IPS DF 4.7 (cell line): Measurements from ENCODE around the gene ITGB4.
"Not testable (repeated sequence)": the region's sequence is repeated elsewhere in the genome, so short reads cannot be mapped to it uniquely, and the experiment has no call there.

Experiments
- DNase-seq: peaks from one replicate; pipeline ENCODE4 v3.0.0-alpha.2; 2013; ENCODE audit warnings: low spot score; ENCODE audit errors: extremely low read depth

The ITGB4 gene

GRCh38 chr17:75769536-75769935 is 48.3 kb downstream of the ITGB4 start:
- DNase-seq = no peak

- DNase-seq = no peak
Observed at GRCh38 chr17:75771334-75772281, 50.3 kb downstream of the ITGB4 start.

GRCh38 chr17:75773121-75773807 is 52.0 kb downstream of the ITGB4 start:
- no peak for DNase-seq

- DNase-seq = no peak
Observed at GRCh38 chr17:75773808-75774470, 52.7 kb downstream of the ITGB4 start.

GRCh38 chr17:75774471-75774990 is 53.3 kb downstream of the ITGB4 start:
- DNase-seq = no peak

- no peak for DNase-seq
Observed at GRCh38 chr17:75774991-75775668, 53.9 kb downstream of the ITGB4 start.

- DNase-seq = no peak
Observed at GRCh38 chr17:75776386-75777295, 55.4 kb downstream of the ITGB4 start.

- no peak for DNase-seq
Observed at GRCh38 chr17:75777296-75777922, 56.1 kb downstream of the ITGB4 start.

GRCh38 chr17:75778066-75778860 is 57.0 kb downstream of the ITGB4 start:
- not testable (repeated sequence) for DNase-seq

GRCh38 chr17:75778861-75779249 is 57.6 kb downstream of the ITGB4 start:
- DNase-seq = no peak

GRCh38 chr17:75779250-75779986 is 58.2 kb downstream of the ITGB4 start:
- DNase-seq = peak; percentile 100

- DNase-seq = no peak
Observed at GRCh38 chr17:75779987-75780889, 59.0 kb downstream of the ITGB4 start.

GRCh38 chr17:75783069-75783783 is 62.0 kb downstream of the ITGB4 start:
- DNase-seq = no peak

- no peak for DNase-seq
Observed at GRCh38 chr17:75783803-75784472, 62.7 kb downstream of the ITGB4 start.

- peak; percentile 99 for DNase-seq
Observed at GRCh38 chr17:75784473-75785015, 63.3 kb downstream of the ITGB4 start, which contains the start of gene UNK. Gene UNK (plus strand): TSS chr17:75784806. CDS start chr17:75784881, 75 bp downstream.
